Mesenchymal stem cell (in vitro differentiated cells and primary cell): ENCODE results near the gene ALDH1L1.
"Not testable (repeated sequence)": the region's sequence is repeated elsewhere in the genome, so short reads cannot be mapped to it uniquely, and the experiment has no call there.

Experiments
- DNase-seq: peaks from one replicate; pipeline ENCODE4 v3.0.0-alpha.2; 2013
- H2AFZ ChIP-seq: one replicate; pipeline ENCODE4 v1.6.1; 2013; ENCODE audit warnings: low read depth, mild to moderate bottlenecking, control low read depth, inconsistent platforms, low read length, moderate library complexity
- H2AK5ac ChIP-seq: 2 replicates; pipeline ENCODE4 v1.6.1; 2013; ENCODE audit warnings: low read length, moderate library complexity, mild to moderate bottlenecking, inconsistent platforms; ENCODE audit not compliant: severe bottlenecking
- H2BK120ac ChIP-seq: one replicate; pipeline ENCODE4 v1.6.1; 2013; ENCODE audit warnings: low read depth, mild to moderate bottlenecking, inconsistent platforms, low read length, moderate library complexity
- H2BK12ac ChIP-seq, 2 experiments: one replicate each; pipeline ENCODE4 v1.6.1; 2013; ENCODE audit warnings: inconsistent platforms in 2 of 2, low read length in 2 of 2, mild to moderate bottlenecking in 2 of 2, moderate library complexity in 2 of 2, control low read depth in 1 of 2
- H2BK15ac ChIP-seq: one replicate; pipeline ENCODE4 v1.6.1; 2013; ENCODE audit warnings: mild to moderate bottlenecking, low read depth, inconsistent platforms; ENCODE audit not compliant: poor library complexity, severe bottlenecking
- H2BK5ac ChIP-seq: 2 replicates; pipeline ENCODE4 v1.6.1; 2013; ENCODE audit warnings: low read depth, mild to moderate bottlenecking, low read length, control low read depth, inconsistent platforms; ENCODE audit not compliant: poor library complexity, severe bottlenecking
- H3K14ac ChIP-seq, 2 experiments: one replicate each; pipeline ENCODE4 v1.6.1; 2013; ENCODE audit warnings: inconsistent platforms in 2 of 2, low read length in 2 of 2, control low read depth in 1 of 2, mild to moderate bottlenecking in 1 of 2, moderate library complexity in 1 of 2
- H3K18ac ChIP-seq, 2 experiments: one replicate each; pipeline ENCODE4 v1.6.1; 2013; ENCODE audit warnings: inconsistent platforms in 2 of 2, low read length in 2 of 2, control low read depth in 1 of 2, low read depth in 1 of 2, mild to moderate bottlenecking in 1 of 2
- H3K23ac ChIP-seq, 2 experiments: one replicate each; pipeline ENCODE4 v1.6.1; 2013; ENCODE audit warnings: inconsistent platforms in 2 of 2, low read length in 2 of 2, mild to moderate bottlenecking in 2 of 2, moderate library complexity in 2 of 2, control low read depth in 1 of 2
- H3K27ac ChIP-seq: 2 replicates; pipeline ENCODE4 v1.5.1; 2013; ENCODE audit warnings: mild to moderate bottlenecking, moderate library complexity, low read length, control low read depth, inconsistent platforms; ENCODE audit not compliant: poor library complexity, severe bottlenecking
- H3K27me3 ChIP-seq, 2 experiments: 2 replicates each; pipeline versions ENCODE4 v1.6.1 to v1.7.0; 2013; ENCODE audit warnings: low read length in 2 of 2, mild to moderate bottlenecking in 2 of 2, moderate library complexity in 2 of 2, control low read depth in 1 of 2, inconsistent platforms in 1 of 2; ENCODE audit not compliant: control insufficient read depth in 1 of 2, insufficient read depth in 1 of 2
- H3K36me3 ChIP-seq, 2 experiments: 2 replicates each; pipeline versions ENCODE4 v1.6.1 to v1.7.0; 2013; ENCODE audit warnings: low read length in 2 of 2, control low read depth in 1 of 2, inconsistent platforms in 1 of 2, low read depth in 1 of 2, mild to moderate bottlenecking in 1 of 2; ENCODE audit not compliant: insufficient read depth in 2 of 2, control insufficient read depth in 1 of 2
- H3K4ac ChIP-seq, 2 experiments: one replicate each; pipeline ENCODE4 v1.6.1; 2013; ENCODE audit warnings: inconsistent platforms in 2 of 2, low read length in 2 of 2, mild to moderate bottlenecking in 2 of 2, moderate library complexity in 2 of 2, control low read depth in 1 of 2, low read depth in 1 of 2
- H3K4me1 ChIP-seq: 2 replicates; pipeline ENCODE4 v1.6.1; 2013; ENCODE audit warnings: low read depth, low read length, control low read depth; ENCODE audit not compliant: control insufficient read depth, insufficient read depth
- H3K4me2 ChIP-seq: 2 replicates; pipeline ENCODE4 v1.6.1; 2013; ENCODE audit warnings: low read length, mild to moderate bottlenecking, inconsistent platforms; ENCODE audit not compliant: poor library complexity, severe bottlenecking
- H3K4me3 ChIP-seq, 2 experiments: 2 replicates each; pipeline versions ENCODE4 v1.5.1 to v1.7.0; 2013; ENCODE audit warnings: low read length in 2 of 2, mild to moderate bottlenecking in 2 of 2, control low read depth in 1 of 2, low read depth in 1 of 2; ENCODE audit not compliant: insufficient read depth in 1 of 2
- H3K79me1 ChIP-seq: replicated peaks from 2 replicates; pipeline ENCODE4 v1.6.1; 2013; ENCODE audit warnings: mild to moderate bottlenecking, control low read depth, low read length, inconsistent platforms; ENCODE audit not compliant: poor library complexity, severe bottlenecking
- H3K9ac ChIP-seq: 2 replicates; pipeline ENCODE4 v1.7.0; 2013; ENCODE audit warnings: mild to moderate bottlenecking, low read length, moderate library complexity
- H3K9me3 ChIP-seq: 2 replicates; pipeline ENCODE4 v1.7.0; 2013; ENCODE audit warnings: mild to moderate bottlenecking, low read length; ENCODE audit not compliant: control insufficient read depth
- H4K8ac ChIP-seq: one replicate; pipeline ENCODE4 v1.6.1; 2013; ENCODE audit warnings: inconsistent platforms, mild to moderate bottlenecking, low read length, moderate library complexity
- H4K91ac ChIP-seq: one replicate; pipeline ENCODE4 v1.6.1; 2013; ENCODE audit warnings: mild to moderate bottlenecking, low read length, inconsistent platforms
- WGBS: methylation state at CpG from one replicate; pipeline ENCODE4 v1.1.7; 2013; ENCODE audit warnings: mixed read lengths; 5-methylcytosine and 5-hydroxymethylcytosine counted together

ALDH1L1 gene

GRCh38 chr3:126092128-126092527 is 88.3 kb downstream of the ALDH1L1 start:
- not testable (repeated sequence) for H3K4ac ChIP-seq, H3K14ac ChIP-seq, H2BK15ac ChIP-seq, H3K9ac ChIP-seq, H3K4me1 ChIP-seq, H3K27ac ChIP-seq, H2BK12ac ChIP-seq, H2AK5ac ChIP-seq, H3K4me2 ChIP-seq, H3K23ac ChIP-seq, H3K36me3 ChIP-seq, H3K27me3 ChIP-seq, H3K4me3 ChIP-seq, H3K18ac ChIP-seq, H2BK120ac ChIP-seq, H2AFZ ChIP-seq, DNase-seq, H3K79me1 ChIP-seq, H4K8ac ChIP-seq, H2BK5ac ChIP-seq, H4K91ac ChIP-seq
- WGBS, result 85% methylated on average over 2 of the region's 5 CpGs
- H3K9me3 ChIP-seq, result peaks cover 12% of the 10 kb centered on the region

- no peak overlapping the region for H3K4me3 ChIP-seq
- no peak for DNase-seq
- no peak overlapping the region for H3K14ac ChIP-seq
- H3K9me3 ChIP-seq, result peaks cover 9% of the 10 kb centered on the region
- H3K18ac ChIP-seq, result no peak overlapping the region
- H2BK120ac ChIP-seq, result no peak overlapping the region
- no peak overlapping the region for H3K9ac ChIP-seq
- no peak overlapping the region for H4K8ac ChIP-seq
- H4K91ac ChIP-seq, result no peak overlapping the region
- H3K23ac ChIP-seq, result no peak overlapping the region
- no peaks in the 10 kb centered on the region for H3K36me3 ChIP-seq
- no peak overlapping the region for H3K27ac ChIP-seq
- no peak overlapping the region for H3K4me2 ChIP-seq
- no peak overlapping the region for H3K4ac ChIP-seq
- no peak overlapping the region for H2BK5ac ChIP-seq
- H2AK5ac ChIP-seq, result no peak overlapping the region
- H3K79me1 ChIP-seq, result no peaks in the 10 kb centered on the region
- H3K4me1 ChIP-seq, result peaks cover under 1% of the 10 kb centered on the region
- H2AFZ ChIP-seq, result no peak overlapping the region
- WGBS, result 25% methylated on average over 1 of the region's 1 CpG
- no peak overlapping the region for H2BK15ac ChIP-seq
- no peaks in the 10 kb centered on the region for H3K27me3 ChIP-seq
- H2BK12ac ChIP-seq, result no peak overlapping the region
These were observed 92.7 kb downstream of the ALDH1L1 start for GRCh38 chr3:126087552-126088175.

GRCh38 chr3:126085841-126086240 is 94.5 kb downstream of the ALDH1L1 start:
- no peak overlapping the region for H2BK15ac ChIP-seq
- no peak overlapping the region for H4K91ac ChIP-seq
- WGBS, result no CpG with 5 or more reads among the region's 2 CpGs
- no peak overlapping the region for H3K4me3 ChIP-seq
- H3K9me3 ChIP-seq, result peaks cover 6% of the 10 kb centered on the region
- no peak overlapping the region for H3K4me2 ChIP-seq
- DNase-seq, result no peak
- H3K18ac ChIP-seq, result no peak overlapping the region
- no peak overlapping the region for H4K8ac ChIP-seq
- no peak overlapping the region for H3K4ac ChIP-seq
- H3K27ac ChIP-seq, result no peak overlapping the region
- no peak overlapping the region for H2AK5ac ChIP-seq
- H2AFZ ChIP-seq, result no peak overlapping the region
- H3K4me1 ChIP-seq, result peaks cover 5% of the 10 kb centered on the region
- no peaks in the 10 kb centered on the region for H3K36me3 ChIP-seq
- no peak overlapping the region for H2BK5ac ChIP-seq
- H3K14ac ChIP-seq, result no peak overlapping the region
- H3K9ac ChIP-seq, result no peak overlapping the region
- H2BK12ac ChIP-seq, result no peak overlapping the region
- no peaks in the 10 kb centered on the region for H3K79me1 ChIP-seq
- H3K27me3 ChIP-seq, result no peaks in the 10 kb centered on the region
- H2BK120ac ChIP-seq, result no peak overlapping the region
- H3K23ac ChIP-seq, result no peak overlapping the region

GRCh38 chr3:126085276-126085675 is 95.1 kb downstream of the ALDH1L1 start:
- H3K18ac ChIP-seq, result no peak overlapping the region
- H4K91ac ChIP-seq, result no peak overlapping the region

More at GRCh38 chr3:126085276-126085675, 95.1 kb downstream of the ALDH1L1 start:
- no peak overlapping the region for H3K23ac ChIP-seq
- H3K36me3 ChIP-seq, result no peaks in the 10 kb centered on the region
- H3K4ac ChIP-seq, result no peak overlapping the region
- no peak overlapping the region for H2AFZ ChIP-seq
- no peaks in the 10 kb centered on the region for H3K27me3 ChIP-seq
- no peak overlapping the region for H3K9ac ChIP-seq
- H2BK5ac ChIP-seq, result no peak overlapping the region
- no peak overlapping the region for H4K8ac ChIP-seq
- H2AK5ac ChIP-seq, result no peak overlapping the region
- no peak overlapping the region for H3K4me2 ChIP-seq
- H3K79me1 ChIP-seq, result no peaks in the 10 kb centered on the region
- peaks cover 5% of the 10 kb centered on the region for H3K4me1 ChIP-seq
- H2BK120ac ChIP-seq, result no peak overlapping the region
- WGBS, result 93% methylated on average over 7 of the region's 7 CpGs
- no peak overlapping the region for H2BK12ac ChIP-seq
- H2BK15ac ChIP-seq, result no peak overlapping the region
- H3K27ac ChIP-seq, result no peak overlapping the region
- H3K14ac ChIP-seq, result no peak overlapping the region
- H3K4me3 ChIP-seq, result no peak overlapping the region
- no peak for DNase-seq
- peaks cover 6% of the 10 kb centered on the region for H3K9me3 ChIP-seq
